HepG2 (cell line): ENCODE data around the gene TMEM145. TPM values are rescaled to one million over a fixed set of nuclear protein-coding genes. Genes with fewer than 3 reads are reported as not detected.
A peak's percentile ranks its signal among the peaks of the same experiment; 100 is the strongest.

ENCODE experiments used
- CEBPB ChIP-seq: IDR thresholded peaks from 2 replicates; pipeline ENCODE4 v1.6.1; 2011; ENCODE audit warnings: low read depth, low read length, improper control_type of control experiment, borderline replicate concordance
- NCOR1 ChIP-seq: fragments of 200-600 bp; sonication (generic); IDR thresholded peaks from 2 replicates; pipeline ENCODE4 v1.7.0; 2017; ENCODE audit warnings: antibody characterized with exemption, low read length, borderline replicate concordance
- PLRG1 ChIP-seq: fragments of 450-650 bp; conservative IDR thresholded peaks from 2 replicates; pipeline ENCODE4 v1.6.1; 2016
- ZC3H13 ChIP-seq: sonication (generic); formaldehyde crosslinking; IDR thresholded peaks from 2 replicates; pipeline ENCODE4 v1.8.1; 2023; ENCODE audit warnings: mild to moderate bottlenecking, missing genetic modification reagents, moderate library complexity
- ZNF12 ChIP-seq: sonication (generic); formaldehyde crosslinking; IDR thresholded peaks from 2 replicates; pipeline ENCODE4 v1.5.0; 2020; ENCODE audit warnings: missing genetic modification reagents
- ZNF235 ChIP-seq: sonication (generic); formaldehyde crosslinking; IDR thresholded peaks from 2 replicates; pipeline ENCODE4 v1.8.1; 2023; ENCODE audit warnings: mild to moderate bottlenecking, missing genetic modification reagents, borderline replicate concordance
- ZNF644 ChIP-seq: IDR thresholded peaks from 2 replicates; pipeline ENCODE4 v1.6.1; 2016; ENCODE audit warnings: low read depth
- ZNF713 ChIP-seq: sonication (generic); formaldehyde crosslinking; IDR thresholded peaks from 2 replicates; pipeline ENCODE4 v1.4.0; 2020; ENCODE audit warnings: mild to moderate bottlenecking, missing genetic modification reagents
- ZNF772 ChIP-seq: sonication (generic); formaldehyde crosslinking; IDR thresholded peaks from 2 replicates; pipeline ENCODE4 v1.5.0; 2020; ENCODE audit warnings: mild to moderate bottlenecking, missing genetic modification reagents
- polyA plus RNA-seq, 8 experiments: library from polyadenylated mRNA; depleted of rRNA in 3 of 8; stranded (reverse) in 7 of 8; unstranded in 1 of 8; fragments of >200 nt; fragmentation: Illumina TruSeq in 4 of 8; extraction: Trizol in 4 of 8; gene quantifications; 2 replicates each; pipeline versions ENCODE4 v1.2.1 to v1.2.3, GENCODE V29; 2011 to 2016; ENCODE audit warnings: low read depth in 4 of 8, missing spikeins in 1 of 8, mixed read lengths in 1 of 8; ENCODE audit not compliant: insufficient read depth in 1 of 8
- total RNA-seq, 5 experiments: library from RNA; depleted of rRNA; stranded (reverse); fragments of >200 nt; fragmentation: Illumina TruSeq; extraction: Trizol; gene quantifications; 2 replicates each; pipeline ENCODE4 v1.2.3, GENCODE V29; 2016; ENCODE audit warnings: low read depth in 1 of 5
- TF ChIP-seq, protein P1 (sequence below): sonication (generic); formaldehyde crosslinking; IDR thresholded peaks from 2 replicates; pipeline ENCODE4 v1.5.0; 2020; ENCODE audit warnings: mild to moderate bottlenecking, missing genetic modification reagents, borderline replicate concordance
- TF ChIP-seq, protein P2 (sequence below): sonication (generic); formaldehyde crosslinking; IDR thresholded peaks from 2 replicates; pipeline ENCODE4 v1.8.1; 2023; ENCODE audit warnings: mild to moderate bottlenecking, missing genetic modification reagents, borderline replicate concordance
- TF ChIP-seq, protein P3 (sequence below): sonication (generic); formaldehyde crosslinking; conservative IDR thresholded peaks from 2 replicates; pipeline ENCODE4 v1.4.0; 2020; ENCODE audit warnings: missing genetic modification reagents
- TF ChIP-seq, protein P4 (sequence below): sonication (generic); formaldehyde crosslinking; IDR thresholded peaks from 2 replicates; pipeline ENCODE4 v1.5.0; 2020; ENCODE audit warnings: missing genetic modification reagents
- TF ChIP-seq, protein P5 (sequence below): sonication (generic); formaldehyde crosslinking; IDR thresholded peaks from 2 replicates; pipeline ENCODE4 v1.4.0; 2020; ENCODE audit warnings: missing genetic modification reagents
- TF ChIP-seq, protein P6 (sequence below): sonication (generic); formaldehyde crosslinking; conservative IDR thresholded peaks from 2 replicates; pipeline ENCODE4 v1.8.1; 2023; ENCODE audit warnings: missing genetic modification reagents

Gene TMEM145
- total and polyA plus RNA-seq, 2 of the 13 experiments (the other 11 are each of a cell fraction or from before 2014, with no cell fraction given) = 0.07 to 5.1 TPM

DNA sequence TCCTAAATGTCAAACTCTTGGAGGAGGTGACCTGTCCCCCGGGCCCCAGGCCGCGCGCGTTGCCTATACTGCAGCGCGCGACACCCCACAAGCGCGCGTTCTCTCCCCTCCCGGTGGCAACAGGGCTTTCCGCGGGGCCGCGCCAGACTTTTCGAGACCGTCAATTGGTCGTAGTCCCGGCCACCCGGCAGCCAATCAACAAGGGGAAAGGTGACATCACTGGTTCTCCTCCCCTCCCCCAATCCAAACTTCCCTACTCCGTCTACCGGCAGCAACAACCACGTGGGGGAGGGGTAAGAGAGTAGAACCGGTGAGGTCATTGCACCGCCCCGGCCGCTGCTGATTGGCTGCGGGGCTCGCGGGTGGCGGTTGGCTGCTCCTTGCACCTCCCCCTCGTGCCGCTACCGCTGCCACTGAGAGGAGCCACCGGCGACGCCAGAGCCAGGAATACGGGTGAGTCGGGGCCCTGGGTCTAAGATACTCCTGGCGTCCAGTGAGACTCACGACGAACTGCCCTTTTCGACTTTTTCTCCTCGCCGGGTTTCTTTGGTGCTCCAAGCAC lies 44.9 kb upstream of the TMEM145 start (continued):
- 0 out of 2 replicates have a peak, but pooled peaks have one; percentile 7 for TF ChIP-seq CEBPB
- TF ChIP-seq ZC3H13 = no peak
- TF ChIP-seq, protein P1, sequence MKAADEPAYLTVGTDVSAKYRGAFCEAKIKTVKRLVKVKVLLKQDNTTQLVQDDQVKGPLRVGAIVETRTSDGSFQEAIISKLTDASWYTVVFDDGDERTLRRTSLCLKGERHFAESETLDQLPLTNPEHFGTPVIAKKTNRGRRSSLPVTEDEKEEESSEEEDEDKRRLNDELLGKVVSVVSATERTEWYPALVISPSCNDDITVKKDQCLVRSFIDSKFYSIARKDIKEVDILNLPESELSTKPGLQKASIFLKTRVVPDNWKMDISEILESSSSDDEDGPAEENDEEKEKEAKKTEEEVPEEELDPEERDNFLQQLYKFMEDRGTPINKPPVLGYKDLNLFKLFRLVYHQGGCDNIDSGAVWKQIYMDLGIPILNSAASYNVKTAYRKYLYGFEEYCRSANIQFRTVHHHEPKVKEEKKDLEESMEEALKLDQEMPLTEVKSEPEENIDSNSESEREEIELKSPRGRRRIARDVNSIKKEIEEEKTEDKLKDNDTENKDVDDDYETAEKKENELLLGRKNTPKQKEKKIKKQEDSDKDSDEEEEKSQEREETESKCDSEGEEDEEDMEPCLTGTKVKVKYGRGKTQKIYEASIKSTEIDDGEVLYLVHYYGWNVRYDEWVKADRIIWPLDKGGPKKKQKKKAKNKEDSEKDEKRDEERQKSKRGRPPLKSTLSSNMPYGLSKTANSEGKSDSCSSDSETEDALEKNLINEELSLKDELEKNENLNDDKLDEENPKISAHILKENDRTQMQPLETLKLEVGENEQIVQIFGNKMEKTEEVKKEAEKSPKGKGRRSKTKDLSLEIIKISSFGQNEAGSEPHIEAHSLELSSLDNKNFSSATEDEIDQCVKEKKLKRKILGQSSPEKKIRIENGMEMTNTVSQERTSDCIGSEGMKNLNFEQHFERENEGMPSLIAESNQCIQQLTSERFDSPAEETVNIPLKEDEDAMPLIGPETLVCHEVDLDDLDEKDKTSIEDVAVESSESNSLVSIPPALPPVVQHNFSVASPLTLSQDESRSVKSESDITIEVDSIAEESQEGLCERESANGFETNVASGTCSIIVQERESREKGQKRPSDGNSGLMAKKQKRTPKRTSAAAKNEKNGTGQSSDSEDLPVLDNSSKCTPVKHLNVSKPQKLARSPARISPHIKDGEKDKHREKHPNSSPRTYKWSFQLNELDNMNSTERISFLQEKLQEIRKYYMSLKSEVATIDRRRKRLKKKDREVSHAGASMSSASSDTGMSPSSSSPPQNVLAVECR (CRISPR knock-in tag) = peak; percentile 87
- TF ChIP-seq, protein P2, sequence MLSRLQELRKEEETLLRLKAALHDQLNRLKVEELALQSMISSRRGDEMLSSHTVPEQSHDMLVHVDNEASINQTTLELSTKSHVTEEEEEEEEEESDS (CRISPR knock-in tag) = no peak
- TF ChIP-seq, protein P3, sequence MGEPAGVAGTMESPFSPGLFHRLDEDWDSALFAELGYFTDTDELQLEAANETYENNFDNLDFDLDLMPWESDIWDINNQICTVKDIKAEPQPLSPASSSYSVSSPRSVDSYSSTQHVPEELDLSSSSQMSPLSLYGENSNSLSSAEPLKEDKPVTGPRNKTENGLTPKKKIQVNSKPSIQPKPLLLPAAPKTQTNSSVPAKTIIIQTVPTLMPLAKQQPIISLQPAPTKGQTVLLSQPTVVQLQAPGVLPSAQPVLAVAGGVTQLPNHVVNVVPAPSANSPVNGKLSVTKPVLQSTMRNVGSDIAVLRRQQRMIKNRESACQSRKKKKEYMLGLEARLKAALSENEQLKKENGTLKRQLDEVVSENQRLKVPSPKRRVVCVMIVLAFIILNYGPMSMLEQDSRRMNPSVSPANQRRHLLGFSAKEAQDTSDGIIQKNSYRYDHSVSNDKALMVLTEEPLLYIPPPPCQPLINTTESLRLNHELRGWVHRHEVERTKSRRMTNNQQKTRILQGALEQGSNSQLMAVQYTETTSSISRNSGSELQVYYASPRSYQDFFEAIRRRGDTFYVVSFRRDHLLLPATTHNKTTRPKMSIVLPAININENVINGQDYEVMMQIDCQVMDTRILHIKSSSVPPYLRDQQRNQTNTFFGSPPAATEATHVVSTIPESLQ (CRISPR knock-in tag) = no peak
- no peak for TF ChIP-seq PLRG1
- no peak for TF ChIP-seq ZNF713 (CRISPR knock-in tag)
- TF ChIP-seq, protein P4, sequence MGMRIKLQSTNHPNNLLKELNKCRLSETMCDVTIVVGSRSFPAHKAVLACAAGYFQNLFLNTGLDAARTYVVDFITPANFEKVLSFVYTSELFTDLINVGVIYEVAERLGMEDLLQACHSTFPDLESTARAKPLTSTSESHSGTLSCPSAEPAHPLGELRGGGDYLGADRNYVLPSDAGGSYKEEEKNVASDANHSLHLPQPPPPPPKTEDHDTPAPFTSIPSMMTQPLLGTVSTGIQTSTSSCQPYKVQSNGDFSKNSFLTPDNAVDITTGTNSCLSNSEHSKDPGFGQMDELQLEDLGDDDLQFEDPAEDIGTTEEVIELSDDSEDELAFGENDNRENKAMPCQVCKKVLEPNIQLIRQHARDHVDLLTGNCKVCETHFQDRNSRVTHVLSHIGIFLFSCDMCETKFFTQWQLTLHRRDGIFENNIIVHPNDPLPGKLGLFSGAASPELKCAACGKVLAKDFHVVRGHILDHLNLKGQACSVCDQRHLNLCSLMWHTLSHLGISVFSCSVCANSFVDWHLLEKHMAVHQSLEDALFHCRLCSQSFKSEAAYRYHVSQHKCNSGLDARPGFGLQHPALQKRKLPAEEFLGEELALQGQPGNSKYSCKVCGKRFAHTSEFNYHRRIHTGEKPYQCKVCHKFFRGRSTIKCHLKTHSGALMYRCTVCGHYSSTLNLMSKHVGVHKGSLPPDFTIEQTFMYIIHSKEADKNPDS (CRISPR knock-in tag) = no peak
- peak; percentile 73 for TF ChIP-seq ZNF772
- TF ChIP-seq ZNF12 (CRISPR knock-in tag) = no peak
- TF ChIP-seq, protein P5, sequence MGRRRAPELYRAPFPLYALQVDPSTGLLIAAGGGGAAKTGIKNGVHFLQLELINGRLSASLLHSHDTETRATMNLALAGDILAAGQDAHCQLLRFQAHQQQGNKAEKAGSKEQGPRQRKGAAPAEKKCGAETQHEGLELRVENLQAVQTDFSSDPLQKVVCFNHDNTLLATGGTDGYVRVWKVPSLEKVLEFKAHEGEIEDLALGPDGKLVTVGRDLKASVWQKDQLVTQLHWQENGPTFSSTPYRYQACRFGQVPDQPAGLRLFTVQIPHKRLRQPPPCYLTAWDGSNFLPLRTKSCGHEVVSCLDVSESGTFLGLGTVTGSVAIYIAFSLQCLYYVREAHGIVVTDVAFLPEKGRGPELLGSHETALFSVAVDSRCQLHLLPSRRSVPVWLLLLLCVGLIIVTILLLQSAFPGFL = no peak
- TF ChIP-seq NCOR1 = peak; percentile 36; the same call in 1 of the 2 replicates
- no peak for TF ChIP-seq ZNF235 (CRISPR knock-in tag)
- TF ChIP-seq ZNF644 (CRISPR knock-in tag) = no peak
- TF ChIP-seq, protein P6, sequence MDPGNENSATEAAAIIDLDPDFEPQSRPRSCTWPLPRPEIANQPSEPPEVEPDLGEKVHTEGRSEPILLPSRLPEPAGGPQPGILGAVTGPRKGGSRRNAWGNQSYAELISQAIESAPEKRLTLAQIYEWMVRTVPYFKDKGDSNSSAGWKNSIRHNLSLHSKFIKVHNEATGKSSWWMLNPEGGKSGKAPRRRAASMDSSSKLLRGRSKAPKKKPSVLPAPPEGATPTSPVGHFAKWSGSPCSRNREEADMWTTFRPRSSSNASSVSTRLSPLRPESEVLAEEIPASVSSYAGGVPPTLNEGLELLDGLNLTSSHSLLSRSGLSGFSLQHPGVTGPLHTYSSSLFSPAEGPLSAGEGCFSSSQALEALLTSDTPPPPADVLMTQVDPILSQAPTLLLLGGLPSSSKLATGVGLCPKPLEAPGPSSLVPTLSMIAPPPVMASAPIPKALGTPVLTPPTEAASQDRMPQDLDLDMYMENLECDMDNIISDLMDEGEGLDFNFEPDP = no peak
